GM18526 (cell line): Measurements from ENCODE around the gene ERG.

Source experiments
- POLR2A ChIP-seq: IDR thresholded peaks from 3 replicates; pipeline ENCODE4 v1.6.1; 2011; ENCODE audit not compliant: insufficient read length; ENCODE audit errors: extremely low read depth

ERG gene

GRCh38 chr21:38380481-38381137 lies 117.7 kb downstream of the ERG start:
- TF ChIP-seq POLR2A = no peak

GRCh38 chr21:38379147-38379546 lies 119.1 kb downstream of the ERG start:
- TF ChIP-seq POLR2A = no peak

GRCh38 chr21:38377165-38378088 lies 120.8 kb downstream of the ERG start:
- no peak for TF ChIP-seq POLR2A

GRCh38 chr21:38376693-38377092 lies 121.6 kb downstream of the ERG start:
- TF ChIP-seq POLR2A = no peak

- TF ChIP-seq POLR2A = no peak
These were observed 122.0 kb downstream of the ERG start for GRCh38 chr21:38376235-38376634.

DNA sequence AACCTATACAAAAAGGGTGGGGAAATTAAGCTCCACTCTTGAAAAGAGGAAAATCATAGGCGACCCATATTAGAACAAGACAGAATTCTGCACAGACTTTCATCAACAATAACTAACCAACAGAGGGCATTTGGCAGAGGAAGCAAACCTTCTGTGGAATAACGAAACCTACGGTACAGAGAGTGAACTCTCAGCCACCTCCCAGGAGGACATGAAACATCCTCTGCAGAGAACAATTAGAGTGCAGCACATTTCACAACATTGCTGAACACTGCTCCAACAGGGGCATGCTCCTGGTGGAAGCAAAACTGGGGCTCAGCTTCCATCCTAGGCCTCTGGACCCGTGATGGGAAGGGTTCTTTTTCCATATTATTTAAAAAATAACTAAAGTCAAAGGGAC lies 130.6 kb downstream of the ERG start:
- no peak for TF ChIP-seq POLR2A

GRCh38 chr21:38365521-38365920 lies 132.8 kb downstream of the ERG start:
- no peak for TF ChIP-seq POLR2A

- no peak for TF ChIP-seq POLR2A
These were observed 134.6 kb downstream of the ERG start for GRCh38 chr21:38363693-38364092.

- no peak for TF ChIP-seq POLR2A
These were observed 137.0 kb downstream of the ERG start for GRCh38 chr21:38361324-38361723.

DNA sequence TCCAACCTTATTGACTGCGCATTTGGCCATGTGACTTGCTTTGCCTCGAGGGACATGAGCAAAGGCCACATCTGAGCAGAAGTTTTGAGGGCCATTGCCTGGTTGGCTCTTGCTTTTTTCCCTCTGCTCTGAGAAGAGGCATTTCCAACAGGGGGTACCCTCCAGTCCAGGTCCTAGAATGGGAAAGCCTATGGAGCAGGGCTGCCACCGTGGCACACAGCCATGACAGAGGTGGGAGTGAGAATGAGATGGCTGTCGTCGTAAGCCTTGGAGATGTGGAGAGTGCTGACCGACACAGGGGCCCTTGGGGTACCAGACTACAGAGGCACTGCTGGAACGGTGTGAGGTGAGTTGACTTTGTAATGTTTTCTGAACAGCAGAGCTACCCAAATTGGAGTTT lies 138.4 kb downstream of the ERG start:
- no peak for TF ChIP-seq POLR2A

DNA sequence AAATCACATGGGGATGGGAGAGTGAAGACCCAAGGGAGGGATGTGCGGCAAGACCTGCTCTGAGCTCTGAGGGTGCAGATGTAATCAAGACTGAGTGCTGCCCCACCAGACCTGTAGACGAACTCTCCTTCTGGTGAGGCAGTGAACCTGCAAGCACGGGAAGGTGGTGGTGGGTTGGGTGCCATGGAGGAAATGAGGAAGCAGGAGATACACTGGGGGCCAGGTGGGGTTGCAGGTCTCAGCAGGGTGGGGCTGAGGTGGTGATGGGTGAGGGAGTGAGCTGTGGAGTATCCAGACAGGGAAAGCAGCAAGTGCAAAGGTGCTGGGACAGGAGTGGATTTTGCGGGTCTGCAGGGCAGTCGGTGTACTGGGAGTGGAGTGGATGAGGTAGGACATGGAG lies 139.2 kb downstream of the ERG start:
- no peak for TF ChIP-seq POLR2A

DNA sequence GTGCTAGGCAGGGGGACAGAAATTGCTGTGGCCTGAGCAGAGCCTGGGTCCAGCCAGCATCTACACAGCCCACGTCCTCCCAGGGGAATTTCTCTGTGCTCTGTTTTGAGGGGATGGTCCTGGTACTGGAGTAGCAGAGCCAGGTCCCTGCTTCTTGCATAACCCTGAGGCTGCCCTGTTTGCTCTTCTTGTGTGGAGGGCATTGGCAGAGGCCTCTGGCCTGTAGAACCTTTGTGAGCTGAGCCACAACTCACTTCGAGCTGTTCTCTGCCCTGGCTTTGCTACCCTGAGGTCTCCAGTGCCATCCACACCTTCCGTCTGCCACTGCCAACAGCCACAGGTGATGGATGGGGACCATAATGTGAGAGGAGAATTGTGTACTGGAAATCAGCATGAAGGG lies 139.6 kb downstream of the ERG start:
- TF ChIP-seq POLR2A = no peak

DNA sequence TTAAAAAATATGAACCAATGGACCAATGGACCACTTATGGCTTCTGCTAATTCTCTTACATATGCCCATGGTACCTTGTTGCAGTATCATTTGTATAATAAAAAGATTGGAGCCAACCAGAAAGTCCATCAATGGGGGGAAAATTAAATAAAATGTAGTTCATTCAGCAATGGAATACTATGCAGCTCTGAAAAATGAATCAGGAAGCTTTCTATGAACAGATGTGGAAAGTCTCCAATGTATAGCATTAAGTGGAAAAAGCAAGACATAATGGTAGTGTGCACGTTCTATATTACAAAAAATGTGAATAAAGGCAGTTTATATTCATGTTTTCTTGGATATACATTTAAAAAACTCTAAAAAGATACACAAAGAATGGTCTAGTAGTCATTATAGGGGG lies 140.2 kb downstream of the ERG start:
- no peak for TF ChIP-seq POLR2A

DNA sequence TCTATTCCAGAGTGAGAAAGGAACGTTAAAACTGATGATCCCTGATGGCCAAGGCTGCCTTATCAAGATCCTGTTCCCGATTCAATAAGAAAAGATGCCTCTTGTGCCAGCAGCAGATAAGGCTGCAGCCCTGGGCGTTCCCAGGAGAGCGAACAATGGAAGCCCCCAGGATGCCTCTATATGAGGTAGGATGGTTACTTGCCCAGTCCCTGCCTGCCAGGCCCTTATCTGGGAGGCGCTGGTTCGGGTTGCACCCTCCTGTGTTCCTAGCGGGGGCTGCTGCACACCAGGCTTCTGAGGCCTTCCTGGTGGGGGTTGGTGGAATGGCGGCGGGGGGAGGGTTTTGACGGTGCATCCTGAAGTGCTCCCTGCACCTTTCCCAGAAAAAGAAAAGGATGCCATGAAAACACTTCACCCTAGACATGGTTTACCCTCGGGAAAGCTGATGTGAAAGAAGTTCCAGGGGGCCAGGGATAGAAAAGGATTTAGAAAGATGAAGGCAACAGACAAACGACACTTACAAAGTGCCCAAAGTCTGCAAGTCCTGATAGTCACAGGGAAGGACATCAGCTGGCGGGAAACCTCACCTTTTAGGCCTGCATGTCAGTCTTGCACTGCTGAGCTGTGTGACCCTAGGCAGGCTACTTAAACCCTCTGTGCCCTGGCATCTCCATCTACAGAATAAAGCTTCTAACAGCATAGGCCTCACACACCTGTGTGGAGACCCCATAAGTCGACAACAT lies 141.2 kb downstream of the ERG start:
- TF ChIP-seq POLR2A = no peak

DNA sequence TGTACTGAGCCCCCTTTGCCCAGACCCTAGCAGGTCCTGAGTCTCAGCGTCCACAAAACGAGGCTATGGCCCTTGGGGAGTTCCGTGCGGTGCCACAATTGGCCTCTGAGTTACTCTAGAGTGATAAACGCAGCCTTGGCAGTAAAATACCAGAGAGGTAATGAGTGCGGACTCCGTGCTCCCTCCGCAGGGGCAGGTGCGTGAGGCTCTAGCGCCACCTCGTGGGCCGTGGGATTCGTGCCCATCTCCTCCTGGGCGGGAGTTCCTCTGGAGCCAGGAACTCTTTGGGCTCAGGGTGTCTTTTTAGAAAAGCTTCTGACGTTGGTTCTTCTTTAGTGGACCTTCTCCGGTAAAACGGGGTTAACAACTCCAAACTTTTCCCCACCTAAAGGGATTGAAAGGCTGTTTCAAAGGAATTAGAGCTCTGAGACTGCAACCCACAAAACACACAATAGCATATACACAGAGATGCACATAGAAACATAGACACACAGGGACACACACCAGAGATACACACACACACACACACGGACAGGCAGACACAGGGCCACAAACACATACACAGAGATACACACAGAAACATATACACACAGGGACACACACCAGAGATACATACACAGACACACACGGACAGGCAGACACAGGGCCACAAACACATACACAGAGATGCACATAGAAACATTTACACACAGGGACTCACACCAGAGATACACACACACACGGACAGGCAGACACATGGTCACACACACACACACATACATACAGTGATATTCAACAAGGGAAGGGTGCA lies 142.1 kb downstream of the ERG start:
- TF ChIP-seq POLR2A = no peak

DNA sequence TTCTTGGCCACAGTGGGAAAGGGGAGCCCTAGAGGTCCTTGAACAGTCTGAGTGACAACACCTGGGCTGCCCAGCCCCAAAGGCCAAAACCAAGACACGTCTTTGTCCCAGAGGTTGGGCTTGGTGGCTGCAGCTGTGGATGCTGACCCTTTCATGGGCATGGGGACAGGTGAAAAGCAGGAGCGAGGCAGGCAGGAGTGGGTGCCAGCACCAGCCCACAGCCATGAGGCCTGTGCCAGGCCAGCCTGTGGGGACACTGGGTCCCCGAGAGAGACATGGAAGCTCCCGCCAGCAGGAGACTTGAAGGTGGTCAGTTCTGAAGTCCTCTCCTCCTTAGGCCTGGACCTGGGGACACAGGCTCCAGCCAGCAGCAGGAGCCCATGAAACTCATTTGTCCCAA lies 142.9 kb downstream of the ERG start:
- no peak for TF ChIP-seq POLR2A

GRCh38 chr21:38354746-38355145 lies 143.5 kb downstream of the ERG start:
- no peak for TF ChIP-seq POLR2A
